Mammary epithelial cell (primary cell): ENCODE data around the gene RAPGEF1.

ENCODE experiments used
- CTCF ChIP-seq, 2 donors: IDR thresholded peaks in 1 of 2; conservative IDR thresholded peaks in 1 of 2; 2 replicates each; pipeline ENCODE4 v1.5.1; 2011 to 2012; ENCODE audit warnings: inconsistent platforms in 2 of 2, low read length in 2 of 2, mild to moderate bottlenecking in 2 of 2, control low read depth in 1 of 2, low read depth in 1 of 2; ENCODE audit not compliant: insufficient read depth in 1 of 2; ENCODE audit errors: extremely low read depth in 1 of 2
- EZH2 ChIP-seq: IDR thresholded peaks from 2 replicates; pipeline ENCODE4 v1.6.1; 2012; ENCODE audit warnings: low read length, inconsistent platforms, borderline replicate concordance

- no peak for TF ChIP-seq CTCF (conservative IDR thresholded peaks at IDR 0.05 in 1 of 2, IDR thresholded peaks at IDR 0.05 in 1 of 2; ENCODE audit: extremely low read depth in 1 of 2, insufficient read depth in 1 of 2, low read depth in 1 of 2, low read length in 2 of 2)
- TF ChIP-seq EZH2 = no peak
Measured at GRCh38 chr9:131593936-131594665, 145.8 kb downstream of the RAPGEF1 start.
